Activated CD4-positive, alpha-beta T cell treated with anti-CD3 and anti-CD28 coated beads, Interleukin-2, amount 10 ng/mL, durations not matched to agents 7 days and 5 days (primary cell): ENCODE data around the gene PRKD1. TPM values are rescaled to one million over a fixed set of nuclear protein-coding genes. Genes with fewer than 3 reads are reported as not detected.

Source experiments
- CTCF ChIA-PET: fragments of 350-600 bp; sonication (Branson Sonifier 250); formaldehyde crosslinking; loops from one replicate; lab custom pipeline; 2021; ENCODE audit warnings: antibody characterized with exemption; lab: Charles Lee
- POLR2A ChIA-PET: fragments of 350-600 bp; sonication (Branson Sonifier 250); formaldehyde crosslinking; loops from one replicate; lab custom pipeline; 2021; ENCODE audit warnings: antibody characterized with exemption; lab: Charles Lee
- DNase-seq: peaks from one replicate; pipeline ENCODE4 v3.0.0-alpha.2; 2020
- H3K27ac Mint-ChIP-seq: one replicate; pipeline ENCODE4 v1.8.0; 2021; ENCODE audit warnings: mild to moderate bottlenecking, moderate library complexity, mixed read lengths
- H3K27me3 Mint-ChIP-seq: one replicate; pipeline ENCODE4 v1.8.0; 2021; ENCODE audit warnings: mixed read lengths
- H3K36me3 Mint-ChIP-seq: one replicate; pipeline ENCODE4 v1.8.0; 2021; ENCODE audit warnings: low read depth, mixed read lengths
- H3K4me1 Mint-ChIP-seq: one replicate; pipeline ENCODE4 v1.8.0; 2021; ENCODE audit warnings: mixed read lengths
- H3K4me3 Mint-ChIP-seq: one replicate; pipeline ENCODE4 v1.8.0; 2021; ENCODE audit warnings: mild to moderate bottlenecking, moderate library complexity, mixed read lengths
- H3K9me3 Mint-ChIP-seq: one replicate; pipeline ENCODE4 v1.8.0; 2021; ENCODE audit warnings: mixed read lengths
- total RNA-seq, 2 experiments: library from RNA; stranded (reverse); gene quantifications; one replicate each; pipeline ENCODE4 v1.2.3, GENCODE V29; 2021

PRKD1 gene
- total RNA-seq, 2 experiments from 2014 or later = not detected

DNA sequence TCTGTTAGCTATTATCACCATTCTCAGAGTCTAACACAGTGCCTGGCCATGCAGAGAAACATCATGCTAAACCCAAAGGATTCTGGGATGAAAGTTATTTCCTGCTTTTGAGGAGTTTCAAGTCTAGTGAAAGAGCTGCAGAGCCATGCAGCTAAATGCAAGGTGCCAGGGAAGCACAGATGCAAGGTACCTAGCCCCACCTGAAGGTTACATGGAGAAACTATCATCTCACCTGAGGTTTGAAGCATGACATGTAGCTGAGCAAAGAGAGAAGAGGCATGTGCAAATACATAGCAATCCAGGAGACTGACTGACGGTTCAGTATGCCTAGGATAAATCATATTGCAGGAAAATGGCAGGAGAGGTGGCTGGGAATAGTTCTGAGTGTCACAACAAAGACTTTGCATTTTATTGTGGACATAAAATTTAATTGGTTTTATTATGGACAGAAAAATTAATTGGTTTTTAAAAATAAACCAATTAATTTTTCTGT is 170.4 kb downstream of the PRKD1 start:
- no peak overlapping the region for H3K27ac Mint-ChIP-seq
- H3K36me3 Mint-ChIP-seq = no peaks in the 10 kb centered on the region
- ChIA-PET POLR2A (no interaction called here), CTCF (interaction anchor here (1.1 kb wide), 1 partner anchor 11 kb away, joined by 3 read pairs; no protein-coding TSS in a partner anchor)
- no peak for DNase-seq
- peaks cover 5% of the 10 kb centered on the region for H3K9me3 Mint-ChIP-seq
- H3K27me3 Mint-ChIP-seq = no peaks in the 10 kb centered on the region
- H3K4me3 Mint-ChIP-seq = no peak overlapping the region
- H3K4me1 Mint-ChIP-seq = no peaks in the 10 kb centered on the region

DNA sequence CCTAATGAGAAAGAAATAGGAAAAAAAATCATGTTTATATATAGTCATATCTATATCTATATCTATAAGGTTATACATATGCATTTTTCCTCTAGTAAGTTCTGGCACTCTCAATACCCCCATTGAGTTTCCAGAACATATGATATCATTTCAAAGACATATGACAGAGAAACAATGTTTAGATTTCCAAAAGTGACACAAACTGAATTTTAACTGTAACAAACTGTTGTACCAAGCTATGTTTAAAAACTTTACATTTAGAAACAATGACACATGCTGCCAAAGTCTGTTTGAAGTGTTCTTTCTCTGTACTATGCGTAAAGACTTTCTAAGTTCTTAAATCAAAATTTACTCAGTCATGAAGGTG is 171.6 kb downstream of the PRKD1 start:
- Mint-ChIP-seq H3K4me1 (no peaks in the 10 kb centered on the region), H3K27me3 (no peaks in the 10 kb centered on the region), H3K9me3 (peaks cover 6% of the 10 kb centered on the region), H3K27ac (no peak overlapping the region), H3K36me3 (no peaks in the 10 kb centered on the region), H3K4me3 (no peak overlapping the region)
- no peak for DNase-seq
- ChIA-PET CTCF (no interaction called here), POLR2A (no interaction called here)

DNA sequence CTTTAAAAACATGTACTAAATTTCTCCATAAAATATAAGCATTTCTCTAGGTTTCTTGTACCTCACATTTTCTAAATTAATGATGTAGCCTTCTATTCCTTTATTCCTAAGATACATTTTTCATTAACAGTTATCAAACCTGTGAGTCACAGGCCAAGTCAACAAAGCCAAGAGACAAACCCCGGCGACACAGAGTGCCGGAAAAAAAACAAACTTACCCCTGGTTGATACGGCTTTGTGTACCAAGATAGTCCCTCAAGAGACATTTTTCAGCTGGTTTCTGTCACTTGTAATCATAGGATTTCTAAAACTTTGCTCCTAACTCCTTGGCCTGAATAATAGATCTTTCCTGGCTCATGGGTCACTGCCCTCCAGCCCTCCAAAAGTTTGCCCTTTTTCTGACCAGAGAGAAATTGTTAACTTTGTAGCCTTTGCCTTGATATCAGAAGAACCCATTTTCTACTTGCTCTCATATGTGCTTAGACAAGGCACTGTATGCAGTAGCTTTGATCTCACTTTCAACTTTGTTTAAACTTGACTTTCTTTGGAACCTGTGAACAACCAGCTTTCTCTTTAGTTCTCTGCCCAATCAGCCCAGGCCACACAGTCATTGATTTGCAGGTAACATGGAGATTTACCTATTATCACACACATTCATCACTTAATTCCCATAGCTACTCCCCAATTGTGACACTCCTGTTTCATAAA is 172.2 kb downstream of the PRKD1 start:
- no peaks in the 10 kb centered on the region for H3K27me3 Mint-ChIP-seq
- no peaks in the 10 kb centered on the region for H3K36me3 Mint-ChIP-seq
- H3K27ac Mint-ChIP-seq = no peak overlapping the region
- POLR2A ChIA-PET = no interaction called here
- no peak overlapping the region for H3K4me3 Mint-ChIP-seq
- no peak for DNase-seq
- peaks cover 8% of the 10 kb centered on the region for H3K9me3 Mint-ChIP-seq
- no peaks in the 10 kb centered on the region for H3K4me1 Mint-ChIP-seq
- CTCF ChIA-PET = no interaction called here

DNA sequence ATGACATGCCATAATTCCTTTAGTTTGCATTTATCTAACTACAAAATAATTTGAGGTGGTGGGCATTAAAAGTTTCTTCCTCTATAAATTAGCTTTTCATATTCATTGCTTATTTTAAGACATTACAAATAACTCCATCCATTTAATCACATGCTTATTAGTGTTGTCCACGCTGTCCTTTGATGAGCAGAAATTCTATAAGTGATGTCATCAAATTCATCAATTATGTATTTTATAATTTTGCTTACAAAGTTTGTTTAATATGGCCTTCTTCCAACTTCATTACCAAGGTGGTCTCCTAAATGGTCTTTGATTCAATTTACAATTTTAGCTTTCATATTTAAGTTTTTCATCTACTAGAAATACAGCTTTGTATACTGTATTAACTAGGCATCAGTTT is 173.5 kb downstream of the PRKD1 start:
- H3K36me3 Mint-ChIP-seq = no peaks in the 10 kb centered on the region
- peaks cover 8% of the 10 kb centered on the region for H3K9me3 Mint-ChIP-seq
- no peak overlapping the region for H3K4me3 Mint-ChIP-seq
- H3K27ac Mint-ChIP-seq = no peak overlapping the region
- no peaks in the 10 kb centered on the region for H3K4me1 Mint-ChIP-seq
- H3K27me3 Mint-ChIP-seq = no peaks in the 10 kb centered on the region
- CTCF ChIA-PET = no interaction called here
- POLR2A ChIA-PET = no interaction called here
- DNase-seq = no peak

DNA sequence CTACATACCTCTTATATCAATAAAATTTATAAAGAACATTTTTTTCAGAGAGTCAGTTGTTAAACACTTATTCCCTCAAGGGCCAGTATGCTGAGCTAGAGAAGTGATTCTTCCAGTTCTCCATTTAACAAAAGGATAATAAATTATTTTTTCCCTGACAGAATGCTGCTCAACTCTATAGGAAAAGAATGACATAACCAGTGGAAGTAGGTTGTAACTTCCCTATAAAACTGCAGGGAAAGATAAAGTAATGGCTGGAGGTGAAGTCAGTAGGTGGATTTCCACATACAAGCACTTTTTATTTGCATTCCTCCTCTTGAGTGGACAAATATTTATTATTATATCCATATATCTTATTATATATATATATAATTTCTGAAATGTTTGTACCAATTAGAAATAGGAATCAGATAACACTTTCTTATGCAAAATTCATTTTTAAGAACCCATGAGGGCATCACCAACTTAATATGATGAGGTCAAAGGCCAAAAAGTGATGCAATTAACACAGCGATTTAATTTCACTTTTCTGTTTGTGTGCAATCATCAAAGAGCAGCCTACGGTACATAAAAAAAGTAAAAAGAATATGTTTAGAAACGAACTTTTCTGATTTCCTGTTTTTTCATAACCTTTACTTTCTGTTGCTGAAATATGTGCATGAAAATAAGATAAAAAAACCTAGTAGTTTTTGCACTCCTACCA is 175.3 kb downstream of the PRKD1 start:
- H3K27me3 Mint-ChIP-seq = no peaks in the 10 kb centered on the region
- DNase-seq = no peak
- peaks cover 8% of the 10 kb centered on the region for H3K9me3 Mint-ChIP-seq
- no peaks in the 10 kb centered on the region for H3K36me3 Mint-ChIP-seq
- H3K4me3 Mint-ChIP-seq = no peak overlapping the region
- POLR2A ChIA-PET = no interaction called here
- CTCF ChIA-PET = no interaction called here
- no peak overlapping the region for H3K27ac Mint-ChIP-seq
- no peaks in the 10 kb centered on the region for H3K4me1 Mint-ChIP-seq

DNA sequence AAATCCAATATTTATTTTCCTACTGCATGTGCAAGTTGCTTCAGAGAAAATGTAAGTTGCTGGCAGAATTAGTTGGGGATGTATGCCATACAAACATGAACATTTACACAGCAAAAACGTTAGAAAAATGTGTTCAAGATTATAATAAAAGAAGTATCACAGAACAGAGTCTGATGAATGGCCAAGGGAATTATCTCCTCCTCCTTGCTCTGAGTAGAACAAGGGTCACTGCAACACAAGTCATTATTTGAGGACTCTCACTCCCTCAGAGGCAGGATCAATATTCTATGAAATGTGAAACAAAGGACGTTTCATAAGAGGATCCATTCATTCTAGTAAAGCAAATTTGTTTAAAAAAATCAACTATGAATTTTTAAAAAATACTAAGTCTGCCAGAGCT is 177.8 kb downstream of the PRKD1 start:
- Mint-ChIP-seq H3K27me3 (no peaks in the 10 kb centered on the region), H3K4me1 (no peaks in the 10 kb centered on the region), H3K9me3 (peaks cover 12% of the 10 kb centered on the region), H3K4me3 (no peak overlapping the region), H3K36me3 (no peaks in the 10 kb centered on the region), H3K27ac (no peak overlapping the region)
- DNase-seq = no peak
- POLR2A ChIA-PET = no interaction called here
- CTCF ChIA-PET = no interaction called here

DNA sequence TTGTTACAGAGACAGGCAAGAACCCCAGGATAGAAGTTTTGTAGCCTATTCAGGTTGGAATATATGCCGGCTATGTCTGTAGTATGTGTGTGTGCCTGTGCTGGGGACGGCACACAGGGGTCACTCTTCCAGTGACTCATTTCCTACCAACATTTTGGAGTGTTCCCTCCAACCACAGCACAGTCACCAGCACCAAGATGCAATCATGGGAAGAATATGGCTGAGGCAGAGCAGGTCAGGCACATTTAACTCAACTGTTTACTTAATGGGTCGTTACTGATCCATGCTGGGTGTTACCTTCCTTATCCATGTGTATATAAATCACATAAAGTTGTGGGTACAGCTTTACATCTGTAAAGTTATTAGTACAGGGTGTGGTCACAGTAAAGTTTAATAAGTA is 178.3 kb downstream of the PRKD1 start:
- DNase-seq = no peak
- no peaks in the 10 kb centered on the region for H3K27me3 Mint-ChIP-seq
- no peak overlapping the region for H3K27ac Mint-ChIP-seq
- no peaks in the 10 kb centered on the region for H3K36me3 Mint-ChIP-seq
- no peak overlapping the region for H3K4me3 Mint-ChIP-seq
- ChIA-PET POLR2A (no interaction called here), CTCF (no interaction called here)
- no peaks in the 10 kb centered on the region for H3K4me1 Mint-ChIP-seq
- peaks cover 12% of the 10 kb centered on the region for H3K9me3 Mint-ChIP-seq

DNA sequence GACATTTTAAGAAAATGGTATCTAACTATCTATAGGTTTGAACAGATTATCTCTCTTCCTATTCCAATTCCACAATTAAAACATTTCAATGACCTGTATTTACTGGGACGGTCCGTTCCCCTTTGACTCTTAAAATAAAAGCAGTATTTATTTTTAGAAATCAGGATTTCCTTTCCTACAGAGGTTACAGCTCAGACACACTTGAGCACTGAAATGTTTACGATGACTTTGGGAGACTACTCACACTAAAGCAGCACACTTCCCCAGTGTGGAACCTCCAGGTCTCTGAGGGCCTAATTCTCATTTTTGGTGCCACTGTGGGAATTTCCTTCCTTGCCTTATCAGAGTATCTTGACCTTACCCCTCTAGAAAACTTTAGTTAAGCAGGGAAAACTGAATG is 181.8 kb downstream of the PRKD1 start:
- Mint-ChIP-seq H3K27ac (no peak overlapping the region), H3K4me1 (no peaks in the 10 kb centered on the region), H3K27me3 (no peaks in the 10 kb centered on the region), H3K4me3 (no peak overlapping the region), H3K9me3 (peaks cover 7% of the 10 kb centered on the region), H3K36me3 (no peaks in the 10 kb centered on the region)
- ChIA-PET CTCF (interaction anchor here (1.3 kb wide), 1 partner anchor 11 kb away, joined by 3 read pairs; no protein-coding TSS in a partner anchor), POLR2A (no interaction called here)
- no peak for DNase-seq

DNA sequence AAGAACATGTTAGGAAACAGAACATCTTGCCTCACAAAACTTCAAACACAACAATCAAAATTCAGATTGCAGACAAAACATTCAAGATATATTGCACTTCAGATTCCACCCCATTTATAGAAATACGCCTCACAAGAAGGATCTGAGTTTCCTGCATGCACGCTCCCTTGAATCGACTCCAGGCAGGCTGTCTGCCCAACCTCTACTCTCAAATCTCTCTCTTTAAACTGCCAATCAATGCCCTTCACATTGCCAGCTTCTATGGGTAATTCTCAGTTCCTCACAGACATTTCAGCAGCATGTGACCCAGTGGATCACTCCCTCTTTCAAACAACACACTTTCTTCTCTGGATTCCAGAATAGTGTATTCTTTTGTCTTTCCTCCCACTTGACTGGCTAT is 184.1 kb downstream of the PRKD1 start:
- POLR2A ChIA-PET = no interaction called here
- Mint-ChIP-seq H3K9me3 (peaks cover 7% of the 10 kb centered on the region), H3K27ac (no peak overlapping the region), H3K36me3 (no peaks in the 10 kb centered on the region), H3K4me3 (no peak overlapping the region), H3K4me1 (no peaks in the 10 kb centered on the region), H3K27me3 (no peaks in the 10 kb centered on the region)
- no peak for DNase-seq
- CTCF ChIA-PET = no interaction called here

DNA sequence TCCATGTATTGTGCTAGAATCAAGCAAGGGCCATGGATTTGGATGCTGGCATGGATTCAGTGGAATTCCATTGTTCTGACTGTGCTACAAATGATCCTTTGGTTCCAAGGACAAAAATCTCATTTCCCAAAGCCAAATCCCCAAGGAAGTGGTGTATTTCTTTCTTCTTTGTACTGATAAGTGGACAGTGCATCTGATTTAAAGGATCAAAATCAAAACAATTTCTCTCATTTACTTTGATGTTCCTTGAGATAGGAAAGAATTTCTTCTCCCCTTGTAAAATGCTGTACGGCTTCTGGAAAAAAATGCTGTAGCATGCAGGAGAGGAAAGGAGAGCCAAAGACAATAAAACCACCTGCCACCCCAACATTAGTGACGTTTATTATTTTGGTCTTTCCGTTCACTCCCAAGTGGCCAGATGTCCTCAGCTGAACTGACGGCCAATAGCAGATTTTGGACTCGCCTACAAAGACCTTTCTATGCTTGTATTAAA is 185.7 kb downstream of the PRKD1 start:
- no peaks in the 10 kb centered on the region for H3K27me3 Mint-ChIP-seq
- ChIA-PET CTCF (no interaction called here), POLR2A (no interaction called here)
- DNase-seq = no peak
- peaks cover 15% of the 10 kb centered on the region for H3K9me3 Mint-ChIP-seq
- no peak overlapping the region for H3K27ac Mint-ChIP-seq
- no peaks in the 10 kb centered on the region for H3K4me1 Mint-ChIP-seq
- H3K4me3 Mint-ChIP-seq = no peak overlapping the region
- H3K36me3 Mint-ChIP-seq = no peaks in the 10 kb centered on the region

DNA sequence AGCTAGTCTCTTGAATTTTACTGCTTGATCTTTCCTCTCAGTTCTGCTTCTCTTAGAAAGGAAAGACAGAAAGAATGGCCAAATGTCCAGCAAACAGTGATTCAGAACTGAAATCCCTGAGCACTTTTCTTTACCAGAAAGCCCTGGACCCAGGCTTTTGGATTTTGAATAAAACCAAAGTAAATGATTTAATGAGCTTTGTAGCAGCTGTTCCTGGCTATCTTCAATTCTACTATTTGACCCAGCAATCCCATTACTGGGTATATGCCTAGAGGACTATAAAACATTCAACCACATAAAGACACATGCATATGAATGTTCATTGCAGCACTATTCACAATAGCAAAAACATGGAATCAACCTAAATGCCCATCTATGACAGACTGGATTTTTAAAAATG is 187.2 kb downstream of the PRKD1 start:
- H3K4me3 Mint-ChIP-seq = no peak overlapping the region
- no peak overlapping the region for H3K27ac Mint-ChIP-seq
- CTCF ChIA-PET = no interaction called here

DNA sequence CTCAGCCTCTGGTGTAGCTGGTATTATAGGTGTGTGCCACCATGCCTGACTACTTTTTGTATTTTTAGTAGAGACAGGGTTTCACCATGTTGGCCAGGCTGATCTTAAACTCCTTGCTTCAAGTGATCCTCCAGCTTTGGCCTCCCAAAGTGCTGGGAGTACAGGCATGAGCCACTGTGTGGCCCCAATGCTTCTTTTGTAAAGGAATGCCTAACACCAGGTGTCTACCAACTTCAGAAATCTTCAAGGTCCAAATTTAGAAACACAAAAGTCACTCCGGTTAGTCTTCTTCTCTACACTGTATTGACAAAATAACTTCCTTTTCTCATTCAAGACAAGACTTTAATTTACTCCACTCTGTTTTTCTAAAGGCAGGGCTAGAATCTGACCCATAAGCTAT is 188.7 kb downstream of the PRKD1 start:
- Mint-ChIP-seq H3K4me3 (no peak overlapping the region), H3K27me3 (no peaks in the 10 kb centered on the region), H3K9me3 (peaks cover 7% of the 10 kb centered on the region), H3K36me3 (no peaks in the 10 kb centered on the region), H3K27ac (no peak overlapping the region), H3K4me1 (no peaks in the 10 kb centered on the region)
- DNase-seq = no peak
- ChIA-PET CTCF (no interaction called here), POLR2A (no interaction called here)

More for the DNA sequence above, 187.2 kb downstream of the PRKD1 start:
- Mint-ChIP-seq H3K4me1 (no peaks in the 10 kb centered on the region), H3K9me3 (peaks cover 10% of the 10 kb centered on the region), H3K36me3 (no peaks in the 10 kb centered on the region), H3K27me3 (no peaks in the 10 kb centered on the region)
- DNase-seq = no peak
- POLR2A ChIA-PET = no interaction called here

DNA sequence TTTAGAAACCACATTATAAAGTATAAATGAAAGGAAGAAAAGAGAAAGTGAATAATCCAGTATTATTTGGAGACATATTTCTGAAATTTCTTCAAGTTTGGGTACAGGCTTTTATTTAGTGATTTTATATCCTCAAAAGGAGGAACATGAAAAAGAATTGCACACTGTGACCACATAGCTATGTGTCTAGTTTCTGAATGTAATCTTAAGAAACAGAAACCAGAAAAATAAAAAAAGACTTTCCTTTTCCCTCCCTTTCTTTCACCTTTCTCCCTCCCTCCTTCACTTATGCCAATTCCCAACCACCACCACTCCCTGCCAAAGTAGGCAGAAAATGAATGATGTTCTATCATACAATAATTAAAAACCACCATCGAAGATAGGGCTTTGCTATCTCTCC is 189.6 kb downstream of the PRKD1 start:
- H3K27ac Mint-ChIP-seq = no peak overlapping the region
- CTCF ChIA-PET = no interaction called here
- H3K4me3 Mint-ChIP-seq = no peak overlapping the region
- H3K27me3 Mint-ChIP-seq = no peaks in the 10 kb centered on the region
- H3K36me3 Mint-ChIP-seq = no peaks in the 10 kb centered on the region
- POLR2A ChIA-PET = no interaction called here
- H3K4me1 Mint-ChIP-seq = no peaks in the 10 kb centered on the region
- no peak for DNase-seq
- peaks cover 7% of the 10 kb centered on the region for H3K9me3 Mint-ChIP-seq
